ENCODE results near the gene NUBP1.
"Not testable (repeated sequence)": the region's sequence is repeated elsewhere in the genome, so short reads cannot be mapped to it uniquely, and the experiment has no call there.

NUBP1 gene

GRCh38 chr16:10752843-10753523, 9.3 kb downstream of the NUBP1 start:
- DNase-seq, result no peak

GRCh38 chr16:10753670-10754069, 10.0 kb downstream of the NUBP1 start:
- no peak for DNase-seq

- DNase-seq, result no peak
These were observed 11.3 kb downstream of the NUBP1 start for GRCh38 chr16:10754941-10755340.

- DNase-seq, result no peak
These were observed 12.9 kb downstream of the NUBP1 start for GRCh38 chr16:10756574-10756973.

- DNase-seq, result no peak
These were observed 17.2 kb downstream of the NUBP1 start for GRCh38 chr16:10760858-10761257.

GRCh38 chr16:10761373-10761772, 17.7 kb downstream of the NUBP1 start:
- no peak for DNase-seq

GRCh38 chr16:10762336-10763016, 18.8 kb downstream of the NUBP1 start:
- no peak for DNase-seq

- no peak for DNase-seq
These were observed 19.8 kb downstream of the NUBP1 start for GRCh38 chr16:10763456-10763855.

GRCh38 chr16:10765772-10766171, 22.1 kb downstream of the NUBP1 start:
- no peak for DNase-seq

- no peak for DNase-seq
These were observed 23.5 kb downstream of the NUBP1 start for GRCh38 chr16:10767127-10767526.

- DNase-seq, result no peak
These were observed 25.7 kb downstream of the NUBP1 start for GRCh38 chr16:10769381-10769780.

- no peak for DNase-seq
These were observed 27.3 kb downstream of the NUBP1 start for GRCh38 chr16:10770907-10771306.

- DNase-seq, result no peak
These were observed 32.6 kb downstream of the NUBP1 start for GRCh38 chr16:10776280-10776679.

GRCh38 chr16:10776923-10777322, 33.3 kb downstream of the NUBP1 start:
- DNase-seq, result not testable (repeated sequence)

- DNase-seq, result no peak
These were observed 33.7 kb downstream of the NUBP1 start for GRCh38 chr16:10777356-10777755.

- DNase-seq, result not testable (repeated sequence)
These were observed 36.3 kb downstream of the NUBP1 start for GRCh38 chr16:10779908-10780307.

GRCh38 chr16:10780628-10781027, 37.0 kb downstream of the NUBP1 start:
- no peak for DNase-seq

GRCh38 chr16:10782628-10783027, 39.0 kb downstream of the NUBP1 start:
- no peak for DNase-seq

- no peak for DNase-seq
These were observed 43.7 kb downstream of the NUBP1 start for GRCh38 chr16:10787304-10787703.

GRCh38 chr16:10788630-10789029, 45.0 kb downstream of the NUBP1 start:
- not testable (repeated sequence) for DNase-seq

GRCh38 chr16:10791048-10791447, 47.4 kb downstream of the NUBP1 start:
- DNase-seq, result no peak

GRCh38 chr16:10799736-10800135, 56.1 kb downstream of the NUBP1 start:
- DNase-seq, result no peak

GRCh38 chr16:10805334-10805733, 61.7 kb downstream of the NUBP1 start:
- no peak for DNase-seq

- no peak for DNase-seq
These were observed 63.1 kb downstream of the NUBP1 start for GRCh38 chr16:10806698-10807097.

GRCh38 chr16:10808218-10808617, 64.6 kb downstream of the NUBP1 start:
- DNase-seq, result no peak
